Caco-2 (cell line): ENCODE data around the gene ACTG2. TPM values are rescaled to one million over a fixed set of nuclear protein-coding genes. Genes with fewer than 3 reads are reported as not detected.

Experiments
- BruUV-seq: library from RNA; stranded (reverse); fragments of 400-500 nt; replicated peaks from 2 replicates; lab custom pipeline; 2021; lab: Mats Ljungman, UMichigan
- CTCF ChIA-PET: fragments of 300-600 bp; sonication (Branson Sonifier 250); formaldehyde crosslinking; loops from one replicate; lab custom pipeline; 2022; ENCODE audit warnings: antibody characterized with exemption; lab: Charles Lee
- POLR2A ChIA-PET: fragments of 300-600 bp; sonication (Branson Sonifier 250); formaldehyde crosslinking; loops from one replicate; lab custom pipeline; 2022; ENCODE audit warnings: antibody characterized with exemption; lab: Charles Lee
- DNase-seq, 2 experiments: peaks; one replicate each; pipeline versions ENCODE4 v3.0.0 to v3.0.0-alpha.2; 2020 to 2022
- H3K27me3 ChIP-seq: replicated peaks from 2 replicates; pipeline ENCODE4 v1.6.0; 2011; ENCODE audit warnings: low read length; ENCODE audit not compliant: control insufficient read depth, insufficient read depth
- H3K36me3 ChIP-seq: 2 replicates; pipeline ENCODE4 v1.5.1; 2011; ENCODE audit warnings: low read length; ENCODE audit not compliant: control insufficient read depth, insufficient read depth
- H3K4me1 ChIP-seq: fragments of 250-450 bp; sonication (Bioruptor Pico); 2 replicates; pipeline ENCODE4 v1.5.1; 2020; ENCODE audit warnings: mild to moderate bottlenecking
- H3K4me3 ChIP-seq: 2 replicates; pipeline ENCODE4 v1.5.1; 2011; ENCODE audit warnings: low read depth, mild to moderate bottlenecking, control low read depth, low read length
- H3K9me3 ChIP-seq: fragments of 250-450 bp; sonication (Bioruptor Pico); 2 replicates; pipeline ENCODE4 v1.5.1; 2020; ENCODE audit warnings: mild to moderate bottlenecking, moderate library complexity
- H3K27ac Mint-ChIP-seq: one replicate; pipeline ENCODE4 v1.8.0; 2022; ENCODE audit warnings: mixed read lengths; ENCODE audit not compliant: unreplicated experiment
- H3K27me3 Mint-ChIP-seq: one replicate; pipeline ENCODE4 v1.8.0; 2022; ENCODE audit warnings: mixed read lengths; ENCODE audit not compliant: insufficient read depth, unreplicated experiment
- H3K36me3 Mint-ChIP-seq: one replicate; pipeline ENCODE4 v1.8.0; 2022; ENCODE audit warnings: mild to moderate bottlenecking, mixed read lengths; ENCODE audit not compliant: insufficient read depth, unreplicated experiment
- H3K4me1 Mint-ChIP-seq: one replicate; pipeline ENCODE4 v1.8.0; 2022; ENCODE audit warnings: low read depth, mixed read lengths; ENCODE audit not compliant: unreplicated experiment
- H3K4me3 Mint-ChIP-seq: one replicate; pipeline ENCODE4 v1.8.0; 2022; ENCODE audit warnings: mild to moderate bottlenecking, moderate library complexity, mixed read lengths; ENCODE audit not compliant: unreplicated experiment
- H3K9me3 Mint-ChIP-seq: one replicate; pipeline ENCODE4 v1.8.0; 2022; ENCODE audit warnings: mixed read lengths; ENCODE audit not compliant: unreplicated experiment
- CTCF ChIP-seq, 2 experiments: fragments of 200-600 bp in 1 of 2; IDR thresholded peaks; 1 replicate in 1 of 2; 2 replicates in 1 of 2; pipeline versions ENCODE4 v1.5.1 to v1.8.0; 2011 to 2022; ENCODE audit warnings: antibody characterized with exemption in 1 of 2, control low read depth in 1 of 2, inconsistent platforms in 1 of 2, low read depth in 1 of 2, low read length in 1 of 2, mild to moderate bottlenecking in 1 of 2, moderate library complexity in 1 of 2; ENCODE audit not compliant: insufficient read depth in 1 of 2, severe bottlenecking in 1 of 2, unreplicated experiment in 1 of 2
- intact Hi-C: fragments of 100-400 bp; cut with micrococcal nuclease; formaldehyde crosslinking; loops from one replicate; pipeline ENCODE4 v1.10.0; 2022; ENCODE audit not compliant: unreplicated experiment
- total RNA-seq: library from RNA; stranded (reverse); gene quantifications from 2 replicates; pipeline ENCODE4 v1.2.3, GENCODE V29; 2022

The ACTG2 gene
- total RNA-seq, 1 experiment from 2014 or later, result 2.6 TPM

GRCh38 chr2:73894877-73895276, 2.1 kb downstream of the ACTG2 start:
- H3K4me1 ChIP-seq, result no peaks in the 10 kb centered on the region
- H3K4me3 ChIP-seq, result no peak overlapping the region
- BruUV-seq, result no TSS peak
- H3K9me3 Mint-ChIP-seq, result no peaks in the 10 kb centered on the region
- TF ChIP-seq CTCF (IDR thresholded peaks at IDR 0.05; ENCODE audit: insufficient read depth in 1 of 2, low read depth in 1 of 2, low read length in 1 of 2, severe bottlenecking in 1 of 2, unreplicated experiment in 1 of 2), result no peak
- ChIA-PET POLR2A (no interaction called here), CTCF (interaction anchor here (0.7 kb wide), 1 partner anchor 13 kb away, joined by 3 read pairs; no protein-coding TSS in a partner anchor)
- intact Hi-C loops, result no loop called here
- no peaks in the 10 kb centered on the region for H3K4me1 Mint-ChIP-seq
- no peaks in the 10 kb centered on the region for H3K36me3 Mint-ChIP-seq
- no peaks in the 10 kb centered on the region for H3K27me3 ChIP-seq
- H3K9me3 ChIP-seq, result no peaks in the 10 kb centered on the region
- H3K36me3 ChIP-seq, result no peaks in the 10 kb centered on the region
- H3K27ac Mint-ChIP-seq, result peak overlapping the region; percentile 9
- peaks cover 2% of the 10 kb centered on the region for H3K27me3 Mint-ChIP-seq
- no peak overlapping the region for H3K4me3 Mint-ChIP-seq
- DNase-seq, result no peak

GRCh38 chr2:73895473-73895872, 2.7 kb downstream of the ACTG2 start:
- no peak for TF ChIP-seq CTCF (IDR thresholded peaks at IDR 0.05; ENCODE audit: insufficient read depth in 1 of 2, low read depth in 1 of 2, low read length in 1 of 2, severe bottlenecking in 1 of 2, unreplicated experiment in 1 of 2)
- no peaks in the 10 kb centered on the region for H3K27me3 ChIP-seq
- no peak overlapping the region for H3K27ac Mint-ChIP-seq
- DNase-seq, result no peak
- no peaks in the 10 kb centered on the region for H3K36me3 ChIP-seq
- BruUV-seq, result no TSS peak
- H3K36me3 Mint-ChIP-seq, result no peaks in the 10 kb centered on the region
- H3K4me1 Mint-ChIP-seq, result no peaks in the 10 kb centered on the region
- POLR2A ChIA-PET, result interaction anchor here (0.6 kb wide), 1 partner anchor 283 kb away, joined by 7 read pairs; the partner anchor contains the start of gene MOB1A
- H3K9me3 ChIP-seq, result no peaks in the 10 kb centered on the region
- no peak overlapping the region for H3K4me3 ChIP-seq
- no peaks in the 10 kb centered on the region for H3K4me1 ChIP-seq
- H3K9me3 Mint-ChIP-seq, result no peaks in the 10 kb centered on the region
- no peak overlapping the region for H3K4me3 Mint-ChIP-seq
- CTCF ChIA-PET, result no interaction called here
- no peaks in the 10 kb centered on the region for H3K27me3 Mint-ChIP-seq
- intact Hi-C loops, result no loop called here

- Histone ChIP-seq H3K36me3 (no peaks in the 10 kb centered on the region), H3K4me3 (no peak overlapping the region), H3K4me1 (no peaks in the 10 kb centered on the region), H3K27me3 (no peaks in the 10 kb centered on the region), H3K9me3 (no peaks in the 10 kb centered on the region)
- CTCF ChIA-PET, result no interaction called here
- intact Hi-C loops, result no loop called here
- BruUV-seq, result no TSS peak
- no peaks in the 10 kb centered on the region for H3K9me3 Mint-ChIP-seq
- no peak for TF ChIP-seq CTCF (IDR thresholded peaks at IDR 0.05; ENCODE audit: insufficient read depth in 1 of 2, low read depth in 1 of 2, low read length in 1 of 2, severe bottlenecking in 1 of 2, unreplicated experiment in 1 of 2)
- no peak overlapping the region for H3K27ac Mint-ChIP-seq
- no peaks in the 10 kb centered on the region for H3K4me1 Mint-ChIP-seq
- no peak overlapping the region for H3K4me3 Mint-ChIP-seq
- no peaks in the 10 kb centered on the region for H3K27me3 Mint-ChIP-seq
- no peaks in the 10 kb centered on the region for H3K36me3 Mint-ChIP-seq
- no peak for DNase-seq
- POLR2A ChIA-PET, result interaction anchor here (0.6 kb wide), 1 partner anchor 282 kb away, joined by 7 read pairs; the partner anchor contains the start of gene MOB1A
Measured at GRCh38 chr2:73896362-73897239, 3.8 kb downstream of the ACTG2 start.
